ENCODE measurements around the gene ATXN7L3B. TPM values are rescaled to one million over a fixed set of nuclear protein-coding genes. Genes with fewer than 3 reads are reported as not detected.

The ATXN7L3B gene
- polyA plus RNA-seq, 3 donors: 7.6 to 20.2 (median 17.1) TPM

DNA sequence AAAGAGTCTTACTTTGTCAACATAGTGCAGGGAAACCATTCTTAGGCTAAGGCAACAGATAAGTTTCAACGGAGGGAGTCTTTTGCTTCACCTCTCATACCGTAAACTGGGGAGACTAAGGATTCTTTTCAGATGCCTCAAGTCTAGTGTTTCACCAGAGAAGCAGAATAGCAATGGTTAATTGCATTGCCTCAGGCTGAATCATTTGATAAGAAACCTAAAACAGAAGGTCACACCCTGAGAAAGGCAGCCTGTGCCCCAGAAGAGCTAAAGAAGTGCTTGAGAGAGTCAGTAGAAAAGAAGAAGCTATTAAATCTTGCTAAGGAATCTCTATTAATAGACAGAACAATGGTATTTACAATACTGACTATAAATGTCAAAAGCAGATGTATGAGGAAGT, 21.8 kb upstream of the ATXN7L3B start:
- intact Hi-C loops (cut with micrococcal nuclease): no loop called here
- H3K4me2 ChIP-seq (replicated peaks; ENCODE audit: extremely low read depth, low read length, poor library complexity, severe bottlenecking): no peak overlapping the region
- no CpG with 5 or more reads among the region's 2 CpGs for WGBS (ENCODE audit: insufficient coverage)

DNA sequence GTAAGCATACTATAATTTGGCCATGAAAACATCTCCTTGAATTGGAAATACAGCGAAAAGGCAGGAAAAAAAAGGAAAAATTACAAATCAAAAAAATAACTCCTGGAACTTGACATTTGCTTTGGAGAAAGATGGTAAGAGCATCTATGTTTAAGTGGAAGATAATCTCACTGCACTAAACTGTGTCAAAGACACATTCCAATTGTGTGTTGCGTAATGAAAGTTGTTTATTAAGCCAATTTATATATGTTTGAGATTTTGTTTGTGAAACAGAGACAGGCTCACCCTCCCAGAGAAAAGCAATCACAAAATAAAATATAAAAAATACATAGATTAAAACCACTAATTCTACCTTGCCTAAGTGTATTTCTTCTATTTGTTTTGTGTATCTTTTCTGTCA, 11.1 kb upstream of the ATXN7L3B start:
- Histone ChIP-seq H3K27me3 (ENCODE audit: control insufficient read depth in 2 of 2, insufficient read depth in 2 of 2, low read length in 2 of 2) (peaks cover 0 to 5% of the 10 kb centered on the region in 2 donors), H4K20me1 (ENCODE audit: insufficient read depth, low read length) (no peaks in the 10 kb centered on the region), H2AFZ (ENCODE audit: insufficient read depth, low read depth, low read length, poor library complexity, severe bottlenecking) (no peak overlapping the region), H3K4me3 (replicated peaks in 1 of 3; ENCODE audit: low read depth in 2 of 3, low read length in 3 of 3) (no peak overlapping the region), H3K9me3 (replicated peaks in 1 of 2; ENCODE audit: control insufficient read depth in 1 of 2, insufficient read depth in 1 of 2, low read length in 2 of 2) (no peaks in the 10 kb centered on the region), H3K36me3 (replicated peaks in 1 of 2; ENCODE audit: control insufficient read depth in 1 of 2, insufficient read depth in 2 of 2, low read length in 2 of 2) (no peaks in the 10 kb centered on the region), H3K27ac (ENCODE audit: low read depth in 1 of 2, low read length in 2 of 2) (no peak overlapping the region), H3K79me2 (ENCODE audit: insufficient read depth, low read length) (no peaks in the 10 kb centered on the region), H3K4me2 (replicated peaks; ENCODE audit: extremely low read depth, low read length, poor library complexity, severe bottlenecking) (no peak overlapping the region), H3K4me1 (ENCODE audit: control insufficient read depth in 1 of 2, insufficient read depth in 2 of 2, low read length in 2 of 2) (no peaks in the 10 kb centered on the region), H3K9ac (ENCODE audit: insufficient read depth, low read length, poor library complexity, severe bottlenecking) (no peak overlapping the region)
- no peak overlapping the region for H3K4me3 Mint-ChIP-seq
- H3K9me3 Mint-ChIP-seq: peaks cover 0 to 2% (median 0%) of the 10 kb centered on the region in 7 donors
- no CpG with 5 or more reads among the region's 2 CpGs for WGBS (ENCODE audit: insufficient coverage)
- H3K4me1 Mint-ChIP-seq: no peaks in the 10 kb centered on the region
- no peak for DNase-seq
- intact Hi-C loops (cut with micrococcal nuclease): no loop called here
- TF ChIP-seq CTCF (IDR thresholded peaks at IDR 0.05): no peak
- no peak overlapping the region for H3K27ac Mint-ChIP-seq
- H3K36me3 Mint-ChIP-seq: no peaks in the 10 kb centered on the region
- peaks cover 0 to 5% (median 0%) of the 10 kb centered on the region in 3 donors for H3K27me3 Mint-ChIP-seq (ENCODE audit: low read depth in 3 of 3)

More for the DNA sequence above, 21.8 kb upstream of the ATXN7L3B start:
- Mint-ChIP-seq H3K9me3 (peaks cover 0 to 3% (median 0%) of the 10 kb centered on the region in 7 donors), H3K36me3 (no peaks in the 10 kb centered on the region), H3K27ac (no peak overlapping the region), H3K27me3 (ENCODE audit: low read depth in 3 of 3) (peaks cover 0 to 3% (median 2%) of the 10 kb centered on the region in 3 donors), H3K4me1 (no peaks in the 10 kb centered on the region), H3K4me3 (no peak overlapping the region)
- TF ChIP-seq CTCF (IDR thresholded peaks at IDR 0.05): no peak
- Histone ChIP-seq H3K9me3 (replicated peaks in 1 of 2; ENCODE audit: control insufficient read depth in 1 of 2, insufficient read depth in 1 of 2, low read length in 2 of 2) (no peaks in the 10 kb centered on the region), H3K4me3 (replicated peaks in 1 of 3; ENCODE audit: low read depth in 2 of 3, low read length in 3 of 3) (no peak overlapping the region), H3K4me1 (ENCODE audit: control insufficient read depth in 1 of 2, insufficient read depth in 2 of 2, low read length in 2 of 2) (no peaks in the 10 kb centered on the region), H3K79me2 (ENCODE audit: insufficient read depth, low read length) (no peaks in the 10 kb centered on the region), H3K36me3 (replicated peaks in 1 of 2; ENCODE audit: control insufficient read depth in 1 of 2, insufficient read depth in 2 of 2, low read length in 2 of 2) (no peaks in the 10 kb centered on the region), H2AFZ (ENCODE audit: insufficient read depth, low read depth, low read length, poor library complexity, severe bottlenecking) (no peak overlapping the region), H3K9ac (ENCODE audit: insufficient read depth, low read length, poor library complexity, severe bottlenecking) (no peak overlapping the region), H4K20me1 (ENCODE audit: insufficient read depth, low read length) (no peaks in the 10 kb centered on the region), H3K27ac (ENCODE audit: low read depth in 1 of 2, low read length in 2 of 2) (no peak overlapping the region), H3K27me3 (ENCODE audit: control insufficient read depth in 2 of 2, insufficient read depth in 2 of 2, low read length in 2 of 2) (peaks cover 0 to 2% of the 10 kb centered on the region in 2 donors)
- DNase-seq: no peak
